Limb (tissue), 2 donors: ENCODE measurements around the gene MEGF11.

Source experiments
- DNase-seq, 2 donors: peaks; one replicate each; pipeline ENCODE4 v3.0.0-alpha.2; 2016; ENCODE audit errors: extremely low spot score in 2 of 2

The MEGF11 gene

DNA sequence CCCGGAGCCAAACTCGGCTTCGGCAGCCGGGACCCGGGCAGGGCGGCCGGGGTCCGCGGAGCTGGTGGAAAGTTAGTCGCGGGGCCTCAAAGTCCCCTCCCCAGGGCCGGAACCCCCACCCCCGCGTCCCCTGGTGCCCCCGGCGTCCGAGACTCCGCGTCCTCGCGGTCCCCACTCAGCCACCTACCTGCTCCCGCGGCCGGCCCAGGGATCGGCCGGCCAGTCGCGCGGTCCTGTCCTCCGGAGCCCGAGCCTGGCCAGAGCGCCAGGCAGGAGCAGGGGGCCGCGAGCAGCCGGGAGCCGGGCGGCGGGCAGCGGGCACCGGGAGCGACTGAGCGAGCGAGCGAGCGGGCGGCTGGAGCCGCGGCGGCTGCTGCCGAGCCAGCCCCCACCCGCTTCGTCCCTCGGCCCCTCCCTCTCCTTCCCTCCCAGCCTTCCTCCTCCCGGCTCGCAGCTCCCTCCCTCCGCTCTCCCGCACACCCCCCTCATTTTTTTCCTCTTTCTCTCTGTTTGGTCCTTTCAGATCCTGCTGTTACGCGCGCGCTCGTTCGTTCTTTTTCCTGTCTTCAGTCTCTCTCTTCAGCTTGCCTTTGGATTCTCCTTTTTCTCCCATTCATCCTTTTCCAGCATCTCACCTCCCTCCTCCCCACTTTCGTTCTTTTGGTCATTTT, at the start of gene MEGF11:
Gene MEGF11 (minus strand): TSS at position 333 of the 671 bp plus-strand sequence. CDS start 125,347 bp downstream, outside the sequence.
- peak; percentile 48 to 57 for DNase-seq

GRCh38 chr15:66302489-66303278, 49.1 kb upstream of the MEGF11 start:
- DNase-seq = no peak

DNA sequence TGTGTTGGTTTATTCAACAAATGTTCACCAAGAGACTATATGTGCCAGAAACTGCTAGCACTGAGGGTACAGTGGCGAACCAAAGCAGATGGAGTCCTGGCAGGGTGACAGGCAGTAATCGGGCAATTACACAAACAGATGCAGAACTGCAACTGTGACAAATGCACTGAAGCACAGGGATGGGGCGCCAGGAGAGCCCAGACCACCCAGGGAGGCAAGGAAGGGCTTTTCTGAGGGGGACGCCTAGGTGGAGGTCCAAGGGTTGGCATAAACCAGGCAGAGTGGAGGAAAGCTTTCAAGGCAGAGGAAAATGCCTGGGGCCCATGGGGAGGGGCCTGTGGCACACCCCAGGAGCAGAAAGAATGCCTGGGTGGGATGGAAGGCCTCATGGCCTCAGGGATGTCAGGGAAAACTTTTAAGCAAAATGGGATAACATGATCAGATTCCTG, 45.3 kb upstream of the MEGF11 start:
- DNase-seq = peak; percentile 66 to 68

DNA sequence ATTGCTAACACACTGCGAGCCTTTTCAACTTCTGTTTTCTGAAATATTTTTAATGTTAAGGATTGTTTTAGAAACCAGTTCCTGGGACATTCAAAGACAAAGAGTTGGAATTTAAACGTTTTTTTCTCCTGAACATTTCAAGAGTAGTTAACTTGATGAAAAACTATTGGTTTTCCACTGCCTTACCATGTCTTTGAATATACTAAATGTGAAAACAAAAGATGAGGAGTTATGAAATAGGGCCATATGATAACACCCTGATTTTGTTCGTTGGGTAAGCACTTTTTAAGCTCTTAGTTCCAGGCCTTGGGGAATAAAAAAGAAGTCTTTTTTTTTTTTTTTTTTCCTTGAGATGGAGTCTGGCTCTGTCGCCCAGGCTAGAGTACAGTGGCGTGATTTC, 42.6 kb upstream of the MEGF11 start:
- DNase-seq = no peak

- no peak for DNase-seq
Measured at GRCh38 chr15:66294932-66295235, 41.3 kb upstream of the MEGF11 start.

- DNase-seq = no peak
Measured at GRCh38 chr15:66294157-66294931, 40.8 kb upstream of the MEGF11 start.

- DNase-seq = peak; percentile 55 to 80
Measured at GRCh38 chr15:66293419-66294156, 40.0 kb upstream of the MEGF11 start, which contains the start of gene DIS3L. Gene DIS3L (plus strand): TSS chr15:66293568. CDS start chr15:66293597, 29 bp downstream.

- DNase-seq = peak in 1 of 2 donors; percentile 29
Measured at GRCh38 chr15:66292571-66293418, 39.2 kb upstream of the MEGF11 start.

DNA sequence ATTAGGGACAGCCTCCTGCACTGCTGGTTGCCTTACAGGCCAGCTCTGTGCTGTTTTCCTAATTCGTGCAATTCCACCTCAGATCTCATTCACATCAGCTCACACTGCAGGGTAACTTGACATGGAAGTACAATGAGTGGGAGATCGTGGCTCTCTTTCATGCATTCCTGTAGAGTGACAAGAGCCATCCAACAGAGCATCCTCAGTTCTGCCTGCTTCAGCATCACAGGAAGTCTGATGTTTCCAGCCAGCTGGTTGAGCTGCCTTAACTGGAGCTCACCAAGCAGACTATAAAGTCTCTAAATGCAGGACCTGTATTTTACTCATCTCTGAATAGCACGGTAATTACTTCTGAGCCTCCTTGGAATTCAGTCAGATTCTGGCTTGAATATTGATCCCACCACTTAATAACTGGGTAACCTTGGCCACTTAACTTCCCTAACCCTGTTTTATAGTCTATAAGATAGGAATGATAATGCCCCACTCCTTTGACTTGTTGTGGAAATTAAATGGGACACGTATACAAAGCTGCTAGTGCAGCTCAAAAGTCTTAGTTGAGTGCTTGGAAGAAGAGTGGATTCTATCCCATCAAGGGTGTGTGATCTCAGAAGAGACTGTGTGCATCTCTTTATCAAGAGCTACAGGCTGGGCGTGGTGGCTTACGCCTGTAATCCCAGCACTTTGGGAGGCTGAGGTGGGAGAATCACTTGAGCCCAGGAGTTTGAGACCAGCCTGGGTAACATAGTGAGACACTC, 38.4 kb upstream of the MEGF11 start:
- DNase-seq = no peak

GRCh38 chr15:66290518-66290917, 37.0 kb upstream of the MEGF11 start:
- no peak for DNase-seq

DNA sequence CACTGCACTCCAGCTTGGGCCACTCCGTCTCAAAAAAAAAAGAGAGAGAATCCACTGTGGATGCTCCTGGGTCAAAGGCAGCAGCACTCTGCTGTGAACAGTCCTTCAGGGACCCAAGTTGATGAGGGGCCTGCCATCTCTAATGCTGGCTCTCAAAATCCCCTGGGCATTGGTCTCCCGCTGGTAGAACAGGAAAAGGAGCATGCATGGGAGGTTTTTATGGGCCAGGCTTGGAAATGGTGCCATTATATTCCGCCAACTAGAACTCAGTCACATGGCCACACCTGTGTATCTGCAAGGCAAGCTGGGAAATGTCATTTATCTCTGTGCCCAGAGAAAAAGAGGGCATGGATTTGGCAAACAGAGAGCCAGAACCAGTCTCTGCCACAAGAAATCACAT, 36.5 kb upstream of the MEGF11 start:
- DNase-seq = no peak

DNA sequence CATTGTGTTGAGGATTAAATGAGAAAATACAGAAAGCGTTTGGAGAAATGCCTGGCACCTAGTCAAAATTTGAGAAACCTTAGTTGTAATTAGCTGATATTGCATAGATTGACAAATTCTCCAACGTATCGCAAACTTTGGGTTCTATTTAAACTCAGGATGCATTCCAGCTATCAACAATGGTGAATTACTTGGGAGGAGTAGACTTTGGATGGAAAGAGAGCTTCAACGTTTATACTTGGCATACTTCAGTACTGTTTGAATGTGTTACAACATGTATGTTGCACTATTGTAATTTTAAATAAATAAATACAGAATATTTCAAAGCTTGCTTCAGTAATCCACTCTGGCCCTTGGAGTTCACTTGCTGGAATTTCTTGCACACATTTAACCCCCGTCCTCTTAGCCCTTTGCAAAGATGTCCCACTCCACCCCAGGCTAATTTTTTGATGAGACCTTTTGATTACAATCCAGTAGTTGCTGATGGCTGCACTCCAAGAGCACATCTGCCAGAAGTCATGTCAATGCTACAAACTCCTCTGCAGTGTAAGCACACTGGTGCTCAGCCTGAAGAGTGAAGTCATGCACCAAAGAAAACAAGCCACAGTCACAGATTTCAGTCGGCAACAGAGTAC, 35.1 kb upstream of the MEGF11 start:
- no peak for DNase-seq

DNA sequence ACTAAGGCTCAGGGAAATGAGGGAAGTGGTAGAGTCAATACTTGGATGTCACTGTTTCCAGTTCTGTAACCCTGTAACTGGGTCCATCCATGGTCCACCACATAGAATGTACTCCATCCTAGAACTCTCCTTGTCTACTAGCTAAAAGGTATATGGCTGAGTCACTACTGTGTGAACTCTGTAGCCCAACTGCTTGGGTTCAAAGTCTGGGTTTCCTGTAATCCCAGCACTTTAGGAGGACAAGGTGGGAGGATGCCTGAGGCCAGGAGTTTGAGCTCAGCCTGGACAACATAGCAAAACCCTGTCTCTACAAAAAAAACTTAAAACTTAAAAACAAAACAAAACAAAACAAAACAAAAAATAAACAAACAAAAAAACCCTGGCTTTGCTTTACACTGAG, 34.5 kb upstream of the MEGF11 start:
- DNase-seq = no peak

DNA sequence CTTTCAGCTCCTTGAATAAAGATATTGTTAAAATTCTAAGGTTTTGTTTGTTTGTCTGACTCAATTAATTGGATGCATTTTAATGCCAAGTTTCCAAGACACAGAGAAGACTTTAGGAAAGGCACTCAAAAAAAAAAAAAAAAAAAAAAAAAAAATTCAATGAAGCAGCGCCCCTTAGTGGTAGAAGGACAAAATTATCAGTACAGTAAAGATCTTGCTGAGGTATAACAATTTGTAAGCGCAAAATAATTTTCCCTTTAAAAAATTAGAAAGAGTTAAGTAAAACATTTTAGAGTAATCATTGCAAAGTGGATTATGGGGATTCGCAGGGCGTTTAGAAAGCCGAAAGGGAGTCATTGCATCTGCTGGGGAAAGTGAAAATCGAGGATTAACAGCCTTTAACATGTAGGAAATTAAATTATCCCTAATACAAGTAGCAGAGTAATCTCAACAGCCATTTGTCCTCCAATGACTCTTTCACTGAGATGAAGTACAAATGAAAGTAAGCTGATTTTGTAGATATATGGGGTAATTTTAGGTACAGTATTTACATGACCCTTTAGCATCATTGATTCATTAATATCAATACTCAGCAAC, 34.0 kb upstream of the MEGF11 start:
- DNase-seq = peak in 1 of 2 donors; percentile 47

GRCh38 chr15:66285533-66286280, 32.2 kb upstream of the MEGF11 start:
- DNase-seq = no peak

DNA sequence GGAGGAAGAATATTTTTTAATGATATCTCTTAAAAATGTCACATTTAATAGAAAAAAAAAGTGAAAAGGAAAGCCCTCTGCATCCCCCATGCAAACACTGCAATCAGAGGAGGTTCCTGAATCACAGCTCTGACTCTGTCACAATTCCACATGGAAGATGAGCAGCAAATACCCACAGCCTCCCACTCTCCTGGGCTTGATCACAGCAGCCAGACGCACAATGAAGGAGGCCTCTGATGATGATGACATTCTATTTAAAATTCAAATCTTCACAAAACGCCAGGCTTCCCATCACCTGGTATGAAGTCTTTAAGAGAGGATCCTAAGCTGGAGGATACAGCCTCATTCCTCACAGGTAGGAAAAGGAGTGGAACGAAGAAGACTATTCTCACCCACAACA, 30.7 kb upstream of the MEGF11 start:
- DNase-seq = no peak

GRCh38 chr15:66278671-66279070, 25.1 kb upstream of the MEGF11 start:
- no peak for DNase-seq

DNA sequence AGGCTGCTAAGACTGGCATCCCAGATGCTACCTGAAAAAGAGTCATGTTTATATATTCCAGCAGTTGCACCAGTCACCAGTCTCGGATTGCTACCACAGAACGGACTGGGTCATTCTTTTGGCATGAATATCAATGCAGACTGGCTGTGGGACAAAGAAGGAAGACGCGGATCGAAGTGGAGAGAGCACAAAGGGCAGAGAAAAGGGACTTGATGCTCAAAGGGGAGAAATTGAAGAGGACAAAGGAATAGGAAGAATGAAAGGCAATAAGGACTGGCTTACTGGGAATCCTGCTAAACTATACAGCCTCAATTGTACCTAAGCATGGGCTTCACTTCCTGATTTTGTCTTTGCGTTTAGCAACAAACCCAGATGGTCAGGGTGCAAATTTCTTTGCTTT, 24.5 kb upstream of the MEGF11 start:
- no peak for DNase-seq
